GM19395 (cell line): ENCODE measurements around the gene GSTM5.
"Not testable (repeated sequence)": the region's sequence is repeated elsewhere in the genome, so short reads cannot be mapped to it uniquely, and the experiment has no call there.

Experiments
- ATAC-seq: cut with Tn5 transposase; IDR thresholded peaks from one replicate; pipeline ENCODE4 v1.9.1; 2021; ENCODE audit warnings: mild to moderate bottlenecking, moderate library complexity; ENCODE audit not compliant: unreplicated experiment

The GSTM5 gene

GRCh38 chr1:109726728-109727373 is 14.8 kb downstream of the GSTM5 start:
- ATAC-seq: no peak

GRCh38 chr1:109728870-109729269 is 16.8 kb downstream of the GSTM5 start:
- ATAC-seq: no peak

- ATAC-seq: no peak
These were observed 18.6 kb downstream of the GSTM5 start for GRCh38 chr1:109730666-109731065.

- ATAC-seq: no peak
These were observed 20.4 kb downstream of the GSTM5 start for GRCh38 chr1:109732390-109732881.

- no peak for ATAC-seq
These were observed 21.3 kb downstream of the GSTM5 start for GRCh38 chr1:109733236-109733870.

GRCh38 chr1:109739738-109740614 is 27.9 kb downstream of the GSTM5 start:
- peak; percentile 90 for ATAC-seq

GRCh38 chr1:109740615-109741373 is 28.7 kb downstream of the GSTM5 start, which contains the start of gene GSTM3:
Gene GSTM3, minus strand, starts transcription at chr1:109741038. Its CDS starts 751 bp downstream, at chr1:109740287.
- ATAC-seq: peak; percentile 23

- ATAC-seq: not testable (repeated sequence)
These were observed 36.3 kb downstream of the GSTM5 start for GRCh38 chr1:109748311-109748710.

GRCh38 chr1:109749221-109749620 is 37.2 kb downstream of the GSTM5 start:
- ATAC-seq: no peak

- ATAC-seq: no peak
These were observed 38.3 kb downstream of the GSTM5 start for GRCh38 chr1:109750241-109750882.

- ATAC-seq: no peak
These were observed 38.9 kb downstream of the GSTM5 start for GRCh38 chr1:109750920-109751319.

GRCh38 chr1:109751531-109752260 is 39.6 kb downstream of the GSTM5 start:
- ATAC-seq: no peak

GRCh38 chr1:109754738-109755137 is 42.7 kb downstream of the GSTM5 start:
- ATAC-seq: no peak

- not testable (repeated sequence) for ATAC-seq
These were observed 44.3 kb downstream of the GSTM5 start for GRCh38 chr1:109756325-109756724.

- ATAC-seq: no peak
These were observed 44.9 kb downstream of the GSTM5 start for GRCh38 chr1:109756848-109757521.

GRCh38 chr1:109757936-109758786 is 46.1 kb downstream of the GSTM5 start:
- no peak for ATAC-seq

GRCh38 chr1:109759513-109760334 is 47.7 kb downstream of the GSTM5 start:
- ATAC-seq: no peak
